Omental fat pad (tissue), 4 donors: ENCODE data around the gene ARHGAP26. TPM values are rescaled to one million over a fixed set of nuclear protein-coding genes. Genes with fewer than 3 reads are reported as not detected.

Source experiments
- ATAC-seq: fragments of 150-250 bp; one replicate; pipeline ENCODE4 v1.9.1; 2016; ENCODE audit warnings: mild to moderate bottlenecking, moderate library complexity; ENCODE audit not compliant: low FRiP score
- DNase-seq: peaks from one replicate; pipeline ENCODE4 v3.0.0-alpha.2; 2019; ENCODE audit warnings: low spot score
- CTCF ChIP-seq, 3 donors: fragments of 450-650 bp; IDR thresholded peaks; one replicate each; pipeline ENCODE4 v1.5.1; 2016 to 2017; ENCODE audit warnings: antibody characterized with exemption in 3 of 3, mild to moderate bottlenecking in 3 of 3, moderate library complexity in 2 of 3
- total RNA-seq, 4 donors: library from RNA; depleted of rRNA; stranded (reverse); fragments of >200 nt; gene quantifications; one replicate each; pipeline ENCODE4 v1.1.0, GENCODE V29; 2016

Gene ARHGAP26
- total RNA-seq, 4 donors from 2014 or later, result 40.4 to 134 (median 63.6) TPM

GRCh38 chr5:143061161-143061945 lies 291.2 kb downstream of the ARHGAP26 start:
- ATAC-seq (peak; percentile 66), DNase-seq (no peak)
- no peak for TF ChIP-seq CTCF (IDR thresholded peaks at IDR 0.05)

GRCh38 chr5:143062379-143062778 lies 292.2 kb downstream of the ARHGAP26 start:
- no peak for ATAC-seq
- TF ChIP-seq CTCF (IDR thresholded peaks at IDR 0.05), result no peak
- no peak for DNase-seq

- ATAC-seq (no peak), DNase-seq (no peak)
- no peak for TF ChIP-seq CTCF (IDR thresholded peaks at IDR 0.05)
Measured at GRCh38 chr5:143063175-143063970, 293.2 kb downstream of the ARHGAP26 start.

- DNase-seq (no peak), ATAC-seq (peak; percentile 16)
- TF ChIP-seq CTCF (IDR thresholded peaks at IDR 0.05), result no peak
Measured at GRCh38 chr5:143064218-143064641, 294.1 kb downstream of the ARHGAP26 start.

GRCh38 chr5:143064676-143065075 lies 294.5 kb downstream of the ARHGAP26 start:
- DNase-seq (no peak), ATAC-seq (no peak)
- no peak for TF ChIP-seq CTCF (IDR thresholded peaks at IDR 0.05)

- DNase-seq, result no peak
- ATAC-seq, result peak; percentile 10
- no peak for TF ChIP-seq CTCF (IDR thresholded peaks at IDR 0.05)
Measured at GRCh38 chr5:143065185-143065965, 295.2 kb downstream of the ARHGAP26 start.
